Vagina (tissue), 2 donors: ENCODE measurements around the gene MAF. TPM values are rescaled to one million over a fixed set of nuclear protein-coding genes. Genes with fewer than 3 reads are reported as not detected.

Experiments
- DNase-seq, 2 donors: peaks; one replicate each; pipeline ENCODE4 v3.0.0-alpha.2; 2017; ENCODE audit errors: extremely low spot score in 2 of 2
- H3K27ac ChIP-seq: fragments of 200-600 bp; sonication (generic); one replicate; pipeline ENCODE4 v1.5.1; 2019
- H3K27me3 ChIP-seq: fragments of 200-600 bp; sonication (generic); one replicate; pipeline ENCODE4 v1.5.1; 2019
- H3K36me3 ChIP-seq, 2 donors: fragments of 200-600 bp; sonication (generic); one replicate each; pipeline ENCODE4 v1.5.1; 2017 to 2019
- H3K4me1 ChIP-seq: fragments of 200-600 bp; sonication (generic); one replicate; pipeline ENCODE4 v1.5.1; 2019
- H3K4me3 ChIP-seq, 2 donors: fragments of 200-600 bp; sonication (generic); 1 replicate in 1 of 2; 2 replicates in 1 of 2; pipeline ENCODE4 v1.5.1; 2016 to 2019
- H3K9me3 ChIP-seq: fragments of 200-600 bp; sonication (generic); one replicate; pipeline ENCODE4 v1.5.1; 2019
- POLR2A ChIP-seq, 2 donors: fragments of 450-650 bp; IDR thresholded peaks; one replicate each; pipeline ENCODE4 v1.6.1; 2017; ENCODE audit warnings: antibody characterized with exemption in 2 of 2, mild to moderate bottlenecking in 2 of 2, moderate library complexity in 2 of 2
- POLR2AphosphoS5 ChIP-seq, 2 donors: sonication (generic); formaldehyde crosslinking; IDR thresholded peaks; one replicate each; pipeline ENCODE4 v1.9.0; 2017; ENCODE audit warnings: antibody characterized with exemption in 2 of 2, mild to moderate bottlenecking in 2 of 2, low read depth in 1 of 2; ENCODE audit not compliant: insufficient read depth in 1 of 2
- intact Hi-C: fragments of 100-400 bp; cut with DNase I; formaldehyde crosslinking; loops from one replicate; pipeline ENCODE4 v1.15.1; 2023
- total RNA-seq: library from RNA; depleted of rRNA; stranded (reverse); fragments of >200 nt; gene quantifications from one replicate; pipeline ENCODE4 v1.2.3, GENCODE V29; 2016
- TF ChIP-seq, protein P1 (sequence below), 3 experiments: fragments of 450-650 bp in 2 of 3; fragments of 200-600 bp in 1 of 3; sonication (generic) in 1 of 3; IDR thresholded peaks; one replicate each; pipeline ENCODE4 v1.5.1; 2017 to 2019; ENCODE audit warnings: antibody characterized with exemption in 3 of 3, mild to moderate bottlenecking in 2 of 3, moderate library complexity in 2 of 3

The MAF gene
- total RNA-seq, 1 donor from 2014 or later = 52.5 TPM

GRCh38 chr16:79560318-79560717 lies 40.2 kb downstream of the MAF start:
- Histone ChIP-seq H3K36me3 (no peaks in the 10 kb centered on the region), H3K4me3 (no peak overlapping the region), H3K27ac (no peak overlapping the region), H3K4me1 (no peaks in the 10 kb centered on the region), H3K9me3 (no peaks in the 10 kb centered on the region), H3K27me3 (no peaks in the 10 kb centered on the region)
- intact Hi-C loops = no loop called here
- TF ChIP-seq POLR2AphosphoS5 (IDR thresholded peaks at IDR 0.05; ENCODE audit: insufficient read depth in 1 of 2, low read depth in 1 of 2) (no peak), POLR2A (IDR thresholded peaks at IDR 0.05) (no peak)
- TF ChIP-seq, protein P1, sequence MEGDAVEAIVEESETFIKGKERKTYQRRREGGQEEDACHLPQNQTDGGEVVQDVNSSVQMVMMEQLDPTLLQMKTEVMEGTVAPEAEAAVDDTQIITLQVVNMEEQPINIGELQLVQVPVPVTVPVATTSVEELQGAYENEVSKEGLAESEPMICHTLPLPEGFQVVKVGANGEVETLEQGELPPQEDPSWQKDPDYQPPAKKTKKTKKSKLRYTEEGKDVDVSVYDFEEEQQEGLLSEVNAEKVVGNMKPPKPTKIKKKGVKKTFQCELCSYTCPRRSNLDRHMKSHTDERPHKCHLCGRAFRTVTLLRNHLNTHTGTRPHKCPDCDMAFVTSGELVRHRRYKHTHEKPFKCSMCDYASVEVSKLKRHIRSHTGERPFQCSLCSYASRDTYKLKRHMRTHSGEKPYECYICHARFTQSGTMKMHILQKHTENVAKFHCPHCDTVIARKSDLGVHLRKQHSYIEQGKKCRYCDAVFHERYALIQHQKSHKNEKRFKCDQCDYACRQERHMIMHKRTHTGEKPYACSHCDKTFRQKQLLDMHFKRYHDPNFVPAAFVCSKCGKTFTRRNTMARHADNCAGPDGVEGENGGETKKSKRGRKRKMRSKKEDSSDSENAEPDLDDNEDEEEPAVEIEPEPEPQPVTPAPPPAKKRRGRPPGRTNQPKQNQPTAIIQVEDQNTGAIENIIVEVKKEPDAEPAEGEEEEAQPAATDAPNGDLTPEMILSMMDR (IDR thresholded peaks at IDR 0.05) = no peak
- no peak for DNase-seq

DNA sequence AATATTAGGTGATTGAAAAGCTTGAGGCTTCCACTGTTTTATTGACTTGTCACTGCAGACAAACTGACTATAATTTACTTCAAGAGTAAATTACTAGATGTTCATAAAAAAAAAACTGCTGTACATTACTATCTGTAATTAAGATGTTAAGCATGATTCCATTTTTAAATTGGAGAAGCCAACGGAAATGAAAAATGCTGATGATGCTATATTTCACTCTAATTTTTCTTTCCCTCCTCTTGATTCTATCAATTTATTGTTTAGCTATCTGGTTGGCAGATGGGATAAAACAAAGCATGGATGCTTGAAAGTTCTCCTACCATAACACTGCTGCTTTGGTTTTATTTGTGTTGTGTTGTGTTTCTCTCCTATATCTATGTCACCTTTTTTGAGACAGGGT lies 41.0 kb downstream of the MAF start:
- Histone ChIP-seq H3K4me3 (no peak overlapping the region), H3K36me3 (no peaks in the 10 kb centered on the region), H3K27ac (no peak overlapping the region), H3K4me1 (no peaks in the 10 kb centered on the region), H3K27me3 (no peaks in the 10 kb centered on the region), H3K9me3 (no peaks in the 10 kb centered on the region)
- no peak for DNase-seq
- TF ChIP-seq POLR2A (IDR thresholded peaks at IDR 0.05) (no peak), POLR2AphosphoS5 (IDR thresholded peaks at IDR 0.05; ENCODE audit: insufficient read depth in 1 of 2, low read depth in 1 of 2) (no peak)
- TF ChIP-seq, protein P1 (IDR thresholded peaks at IDR 0.05) = no peak
- intact Hi-C loops = no loop called here

DNA sequence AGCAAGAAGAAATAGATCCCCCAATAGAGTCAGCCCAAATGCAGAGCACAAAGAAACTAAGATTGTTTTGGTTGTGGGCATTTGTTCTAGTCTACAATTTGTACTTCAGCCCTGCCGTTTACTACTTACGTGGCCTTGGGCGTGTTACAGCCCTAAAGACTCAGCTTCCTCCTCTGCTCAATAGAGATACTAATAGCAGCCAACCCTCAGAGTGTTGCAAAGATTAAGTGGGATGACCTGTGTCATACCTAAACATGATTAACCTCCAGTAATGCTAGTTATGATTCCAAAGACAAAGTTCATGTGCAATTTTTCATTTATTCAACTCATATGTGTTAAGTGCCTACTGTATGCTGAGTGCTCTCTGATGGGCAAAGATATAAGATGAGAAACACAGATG lies 43.1 kb downstream of the MAF start:
- intact Hi-C loops = no loop called here
- no peak for TF ChIP-seq POLR2AphosphoS5 (IDR thresholded peaks at IDR 0.05; ENCODE audit: insufficient read depth in 1 of 2, low read depth in 1 of 2)
- TF ChIP-seq POLR2A (IDR thresholded peaks at IDR 0.05) = no peak
- TF ChIP-seq, protein P1 (IDR thresholded peaks at IDR 0.05) = no peak
- no peaks in the 10 kb centered on the region for H3K27me3 ChIP-seq
- H3K4me1 ChIP-seq = no peaks in the 10 kb centered on the region
- no peak overlapping the region for H3K4me3 ChIP-seq
- no peak for DNase-seq
- no peaks in the 10 kb centered on the region for H3K36me3 ChIP-seq
- no peaks in the 10 kb centered on the region for H3K9me3 ChIP-seq
- H3K27ac ChIP-seq = no peak overlapping the region

- Histone ChIP-seq H3K27ac (no peak overlapping the region), H3K36me3 (no peaks in the 10 kb centered on the region), H3K27me3 (no peaks in the 10 kb centered on the region), H3K9me3 (no peaks in the 10 kb centered on the region), H3K4me1 (no peaks in the 10 kb centered on the region), H3K4me3 (no peak overlapping the region)
- no peak for TF ChIP-seq POLR2AphosphoS5 (IDR thresholded peaks at IDR 0.05; ENCODE audit: insufficient read depth in 1 of 2, low read depth in 1 of 2)
- TF ChIP-seq, protein P1 (IDR thresholded peaks at IDR 0.05) = no peak
- TF ChIP-seq POLR2A (IDR thresholded peaks at IDR 0.05) = no peak
- intact Hi-C loops = no loop called here
- no peak for DNase-seq
Measured at GRCh38 chr16:79554912-79555311, 45.6 kb downstream of the MAF start.

DNA sequence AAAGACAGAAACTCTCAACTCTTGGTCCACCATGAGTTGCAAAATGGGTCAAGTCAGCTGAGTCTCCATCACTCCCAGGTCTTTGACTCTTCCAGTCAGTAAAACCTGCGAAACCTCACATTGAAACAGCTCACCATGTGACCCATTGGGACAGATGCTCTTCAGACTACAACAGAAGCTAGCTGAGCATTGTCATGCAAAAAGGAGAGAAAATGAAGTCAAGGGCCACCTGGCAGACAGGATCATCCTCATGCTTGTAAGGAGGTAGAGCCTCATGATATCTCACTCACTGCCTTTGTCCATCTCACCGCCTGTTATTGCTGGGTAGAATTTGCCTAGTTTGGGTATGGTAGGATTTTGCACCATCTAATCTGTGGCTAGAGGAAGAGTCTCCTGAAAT lies 50.2 kb downstream of the MAF start:
- H3K27ac ChIP-seq = no peak overlapping the region
- H3K9me3 ChIP-seq = no peaks in the 10 kb centered on the region
- H3K36me3 ChIP-seq = no peaks in the 10 kb centered on the region
- H3K4me1 ChIP-seq = no peaks in the 10 kb centered on the region
- intact Hi-C loops = no loop called here
- no peak for DNase-seq
- no peaks in the 10 kb centered on the region for H3K27me3 ChIP-seq
- no peak for TF ChIP-seq POLR2A (IDR thresholded peaks at IDR 0.05)
- TF ChIP-seq, protein P1 (IDR thresholded peaks at IDR 0.05) = no peak
- TF ChIP-seq POLR2AphosphoS5 (IDR thresholded peaks at IDR 0.05; ENCODE audit: insufficient read depth in 1 of 2, low read depth in 1 of 2) = no peak
- H3K4me3 ChIP-seq = no peak overlapping the region
